Activated naive CD8-positive, alpha-beta T cell treated with anti-CD3 and anti-CD28 coated beads, Interleukin-2, amount 50 U/mL, for 16 hours (primary cell): ENCODE measurements around the gene DNAJC10.
"Not testable (repeated sequence)": the region's sequence is repeated elsewhere in the genome, so short reads cannot be mapped to it uniquely, and the experiment has no call there.

Experiments used
- DNase-seq: peaks from one replicate; pipeline ENCODE4 v3.0.0-alpha.2; 2020; ENCODE audit warnings: low read depth, low spot score

Gene DNAJC10

GRCh38 chr2:182724656-182725055 is 8.6 kb downstream of the DNAJC10 start:
- DNase-seq: no peak

- DNase-seq: no peak
Observed at GRCh38 chr2:182726473-182726872, 10.4 kb downstream of the DNAJC10 start.

DNA sequence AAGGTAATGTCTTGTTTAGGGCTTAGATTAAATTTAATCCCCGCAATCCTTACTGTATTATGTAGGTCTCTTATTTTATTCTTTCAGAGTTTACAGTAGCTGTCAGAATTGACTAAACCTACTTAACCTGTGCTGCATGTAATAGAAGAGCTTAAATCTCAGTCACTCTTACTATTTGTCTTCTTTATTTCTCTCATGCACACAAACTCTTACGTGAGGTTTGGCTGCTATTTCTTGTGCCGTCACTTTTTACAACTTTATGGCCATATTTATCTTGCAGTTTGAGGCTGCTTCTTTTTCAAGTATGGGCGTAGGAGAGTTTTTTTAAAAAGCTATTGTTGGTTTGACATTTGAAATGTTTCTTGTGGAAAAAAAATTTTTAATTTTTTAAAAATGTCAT is 12.0 kb downstream of the DNAJC10 start:
- no peak for DNase-seq

GRCh38 chr2:182729710-182730339 is 13.8 kb downstream of the DNAJC10 start:
- DNase-seq: no peak

- DNase-seq: no peak
Observed at GRCh38 chr2:182730486-182730885, 14.4 kb downstream of the DNAJC10 start.

GRCh38 chr2:182732736-182733135 is 16.7 kb downstream of the DNAJC10 start:
- no peak for DNase-seq

DNA sequence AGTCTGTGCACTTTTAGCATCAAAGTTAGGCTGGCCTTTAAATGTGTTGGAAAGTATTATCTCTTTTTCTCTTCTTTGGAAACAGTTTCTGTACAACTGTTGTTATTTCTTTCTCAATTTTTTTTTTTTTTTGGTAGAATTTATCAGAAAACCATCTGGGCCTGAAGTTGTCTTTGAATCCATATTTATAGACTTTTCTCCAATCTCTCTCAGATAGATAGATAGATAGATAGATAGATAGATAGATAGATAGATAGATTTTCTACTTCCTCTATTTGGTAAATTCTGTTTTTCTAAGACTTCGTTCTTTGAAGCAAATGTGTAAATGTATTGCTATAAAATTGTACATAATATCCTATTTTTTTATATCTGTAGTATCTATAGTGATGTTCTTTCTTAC is 17.5 kb downstream of the DNAJC10 start:
- no peak for DNase-seq

GRCh38 chr2:182736856-182737255 is 20.8 kb downstream of the DNAJC10 start:
- DNase-seq: not testable (repeated sequence)

- DNase-seq: no peak
Observed at GRCh38 chr2:182740701-182741100, 24.6 kb downstream of the DNAJC10 start.

DNA sequence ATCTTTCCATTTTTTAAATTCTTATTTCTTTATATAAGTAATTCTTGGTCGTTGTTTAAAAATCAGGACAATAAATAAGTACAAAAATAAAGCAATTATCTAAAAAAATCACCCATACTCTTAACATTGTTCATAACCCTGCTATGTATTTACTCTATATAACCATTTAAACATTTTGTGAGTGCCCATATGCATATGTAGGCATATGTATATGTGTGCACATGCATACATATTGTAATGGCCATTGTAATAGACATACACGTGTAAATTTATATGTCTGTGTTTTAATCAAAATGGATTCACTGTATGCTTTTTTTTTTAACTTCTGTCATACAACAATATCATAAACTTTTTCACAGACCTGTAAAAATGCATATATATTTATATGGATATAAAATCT is 25.6 kb downstream of the DNAJC10 start:
- DNase-seq: no peak

DNA sequence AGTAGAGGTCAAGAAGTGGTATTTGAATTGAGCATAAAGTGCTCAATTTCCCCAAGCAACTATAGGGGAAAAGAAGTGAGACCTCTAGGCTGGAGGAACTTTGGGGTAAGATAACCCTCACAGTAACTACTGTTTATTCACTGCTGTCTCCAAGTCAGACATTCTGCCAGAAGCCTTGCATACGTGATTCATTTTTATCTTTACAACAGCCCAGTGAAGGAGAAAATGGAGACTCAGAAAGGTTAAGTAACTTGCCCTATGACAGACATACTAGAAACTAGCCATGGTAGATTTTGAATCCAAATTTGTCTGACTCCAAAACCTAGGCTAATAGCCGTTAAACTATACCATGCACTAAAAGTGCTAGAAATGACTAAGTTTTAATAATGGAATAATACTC is 28.4 kb downstream of the DNAJC10 start:
- no peak for DNase-seq

DNA sequence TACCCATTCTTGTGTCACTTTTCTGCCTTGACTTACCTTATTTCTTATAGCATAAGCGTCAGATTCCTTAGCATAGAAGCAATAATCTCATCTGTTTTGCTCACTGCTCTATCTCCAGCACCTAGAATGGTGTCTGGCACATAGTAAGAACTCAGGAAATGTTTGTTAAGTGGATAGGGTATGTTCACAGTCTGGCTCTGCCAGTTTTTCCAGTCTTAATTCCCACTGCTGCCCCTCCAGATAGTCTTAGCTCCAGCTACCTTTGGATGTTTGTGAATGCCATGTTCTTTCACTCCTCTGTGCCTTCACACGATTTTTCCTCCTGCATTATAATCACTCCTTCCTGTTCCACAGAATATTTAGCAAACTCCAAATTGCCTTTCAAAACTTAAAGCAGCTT is 29.0 kb downstream of the DNAJC10 start:
- no peak for DNase-seq

DNA sequence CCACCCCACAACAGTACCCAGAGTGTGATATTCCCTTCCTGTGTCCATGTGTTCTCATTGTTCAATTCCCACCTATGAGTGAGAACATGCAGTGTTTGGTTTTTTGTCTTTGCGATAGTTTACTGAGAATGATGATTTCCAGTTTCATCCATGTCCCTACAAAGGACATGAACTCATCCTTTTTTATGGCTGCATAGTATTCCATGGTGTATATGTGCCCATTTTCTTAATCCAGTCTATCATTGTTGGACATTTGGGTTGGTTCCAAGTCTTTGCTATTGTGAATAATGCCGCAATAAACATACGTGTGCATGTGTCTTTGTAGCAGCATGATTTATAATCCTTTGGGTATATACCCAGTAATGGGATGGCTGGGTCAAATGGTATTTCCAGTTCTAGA is 29.8 kb downstream of the DNAJC10 start:
- DNase-seq: not testable (repeated sequence)

GRCh38 chr2:182754231-182754630 is 38.2 kb downstream of the DNAJC10 start:
- DNase-seq: no peak

DNA sequence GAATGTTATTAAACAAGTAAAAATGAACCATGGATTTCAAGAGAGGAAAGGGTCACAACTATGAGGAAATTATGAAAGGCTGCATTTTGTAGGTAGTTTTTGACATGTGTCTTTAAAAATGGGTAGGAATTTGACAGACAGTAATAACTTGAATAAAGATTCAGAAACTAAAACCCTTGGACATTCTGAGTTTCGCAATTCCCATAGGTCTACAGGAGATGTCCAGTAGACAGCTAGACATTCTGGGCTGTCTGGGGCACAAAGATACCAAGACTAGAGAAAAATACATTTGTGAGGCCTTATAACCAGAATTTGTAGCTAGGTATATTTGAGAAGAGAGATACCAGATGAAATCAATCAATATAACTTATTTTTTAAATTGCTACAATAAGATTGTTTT is 42.3 kb downstream of the DNAJC10 start:
- no peak for DNase-seq

DNA sequence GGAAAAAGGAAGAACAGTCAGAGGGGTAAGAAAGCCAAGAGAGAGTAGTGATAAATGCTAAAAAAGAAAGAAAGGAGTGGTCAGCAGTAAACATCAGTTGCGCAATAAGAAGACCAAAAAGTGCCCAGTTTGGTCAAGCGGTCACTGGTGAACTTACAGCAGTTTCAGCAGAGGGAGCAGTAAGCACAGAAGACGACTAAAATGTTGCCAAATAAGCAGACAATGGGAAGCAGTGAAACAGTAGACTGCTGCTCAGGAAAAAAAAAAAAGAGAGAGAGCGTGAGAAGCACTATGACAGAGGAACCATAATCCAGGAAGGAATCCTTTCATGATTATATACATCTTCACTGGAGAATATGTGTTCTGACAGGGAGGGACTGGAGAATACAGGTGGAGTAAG is 45.8 kb downstream of the DNAJC10 start:
- no peak for DNase-seq

DNA sequence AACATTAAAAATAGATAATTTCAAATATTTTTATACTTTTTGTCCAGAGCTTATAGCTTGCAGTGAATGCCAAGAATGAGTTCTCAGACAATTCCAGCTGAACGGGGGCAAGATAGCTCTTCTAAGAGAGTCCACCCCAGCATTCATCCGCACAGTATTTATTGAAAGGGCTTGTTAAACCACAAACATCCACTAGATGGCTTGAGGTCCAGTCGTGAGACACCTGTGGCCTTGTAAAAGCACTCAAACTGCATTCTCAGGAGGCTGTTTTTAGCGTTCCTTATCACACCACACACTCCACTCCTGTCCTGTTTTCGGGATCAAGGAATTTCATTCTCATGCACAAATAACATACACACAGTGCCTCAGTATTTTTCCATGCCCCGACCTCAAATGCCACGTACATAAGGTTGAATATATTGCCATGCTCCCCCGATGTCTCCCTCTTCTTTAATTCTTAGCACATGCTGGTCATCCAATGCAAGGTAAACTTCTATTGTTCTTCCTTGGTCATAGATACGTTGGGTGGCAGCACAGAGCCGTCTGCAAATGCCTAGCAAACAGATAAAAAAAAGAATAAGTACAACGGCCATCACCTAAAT is 47.4 kb downstream of the DNAJC10 start:
- no peak for DNase-seq

DNA sequence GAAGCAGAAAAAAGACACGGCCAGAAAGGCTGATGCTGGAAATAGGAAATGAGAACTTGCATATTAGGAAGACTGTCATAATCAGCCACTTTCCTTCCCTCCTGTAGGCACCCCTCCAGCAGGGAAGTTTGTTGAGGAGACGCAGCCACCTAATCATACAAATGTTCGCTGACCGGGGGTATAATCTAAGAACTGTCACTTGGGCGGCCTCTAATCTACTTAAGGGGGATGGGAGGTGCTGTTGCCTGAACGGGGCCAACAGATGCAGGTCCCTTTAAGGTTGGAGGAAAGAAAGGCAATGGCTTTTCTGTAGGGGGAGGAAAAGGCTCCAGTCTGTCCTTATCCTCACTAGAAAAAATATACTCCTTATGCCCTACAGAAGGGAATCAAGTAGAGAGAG is 50.6 kb downstream of the DNAJC10 start:
- DNase-seq: no peak

- no peak for DNase-seq
Observed at GRCh38 chr2:182767578-182767977, 51.5 kb downstream of the DNAJC10 start.

GRCh38 chr2:182768950-182769349 is 52.9 kb downstream of the DNAJC10 start:
- DNase-seq: not testable (repeated sequence)

GRCh38 chr2:182779323-182779722 is 63.3 kb downstream of the DNAJC10 start:
- DNase-seq: no peak

GRCh38 chr2:182781099-182781498 is 65.0 kb downstream of the DNAJC10 start:
- DNase-seq: not testable (repeated sequence)

GRCh38 chr2:182782686-182783085 is 66.6 kb downstream of the DNAJC10 start:
- DNase-seq: not testable (repeated sequence)
